Measurements from ENCODE around the gene ATG9B. TPM values are rescaled to one million over a fixed set of nuclear protein-coding genes. Genes with fewer than 3 reads are reported as not detected.
"Not testable (repeated sequence)": the region's sequence is repeated elsewhere in the genome, so short reads cannot be mapped to it uniquely, and the experiment has no call there.

ATG9B gene
- total RNA-seq, 2 experiments from 2014 or later = 6.8 to 7.4 TPM

DNA sequence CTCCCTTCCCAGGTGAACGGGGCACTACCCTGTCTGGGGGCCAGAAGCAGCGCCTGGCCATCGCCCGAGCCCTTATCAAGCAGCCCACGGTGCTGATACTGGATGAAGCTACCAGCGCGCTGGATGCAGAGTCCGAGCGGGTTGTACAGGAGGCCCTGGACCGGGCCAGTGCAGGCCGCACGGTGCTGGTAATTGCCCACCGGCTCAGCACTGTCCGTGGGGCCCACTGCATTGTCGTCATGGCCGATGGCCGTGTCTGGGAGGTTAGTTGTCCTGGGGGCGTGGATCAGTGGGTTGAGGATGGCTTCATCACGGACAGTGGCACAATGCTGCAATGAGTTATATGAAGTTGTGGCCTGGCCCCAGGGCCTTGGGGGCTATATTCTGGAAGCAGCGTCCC is 19.7 kb upstream of the ATG9B start:
- ATAC-seq (no peak), DNase-seq (no peak)
- Mint-ChIP-seq H3K9me3 (ENCODE audit: insufficient read depth) (no peaks in the 10 kb centered on the region), H3K27ac (no peak overlapping the region), H3K4me3 (no peak overlapping the region), H3K27me3 (ENCODE audit: low read depth) (no peaks in the 10 kb centered on the region), H3K36me3 (ENCODE audit: low read depth) (no peaks in the 10 kb centered on the region), H3K4me1 (ENCODE audit: low read depth) (peaks cover 12% of the 10 kb centered on the region)
- CTCF ChIA-PET = no interaction called here
- POLR2A ChIA-PET = no interaction called here

DNA sequence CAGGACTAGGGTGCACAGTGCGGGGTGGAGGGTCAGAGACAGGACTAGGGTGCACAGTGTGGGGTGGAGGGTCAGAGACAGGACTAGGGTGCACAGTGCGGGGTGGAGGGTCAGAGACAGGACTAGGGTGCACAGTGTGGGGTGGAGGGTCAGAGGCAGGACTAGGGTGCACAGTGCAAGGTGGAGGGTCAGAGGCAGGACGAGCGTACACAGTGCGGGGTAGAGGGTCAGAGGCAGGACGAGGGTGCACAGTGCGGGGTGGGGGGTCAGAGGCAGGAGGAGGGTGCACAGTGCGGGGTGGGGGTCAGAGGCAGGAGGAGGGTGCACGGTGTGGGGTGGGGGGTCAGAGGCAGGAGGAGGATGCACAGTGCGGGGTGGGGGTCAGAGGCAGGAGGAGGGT is 19.2 kb upstream of the ATG9B start:
- not testable (repeated sequence) for H3K36me3 Mint-ChIP-seq (ENCODE audit: low read depth)

DNA sequence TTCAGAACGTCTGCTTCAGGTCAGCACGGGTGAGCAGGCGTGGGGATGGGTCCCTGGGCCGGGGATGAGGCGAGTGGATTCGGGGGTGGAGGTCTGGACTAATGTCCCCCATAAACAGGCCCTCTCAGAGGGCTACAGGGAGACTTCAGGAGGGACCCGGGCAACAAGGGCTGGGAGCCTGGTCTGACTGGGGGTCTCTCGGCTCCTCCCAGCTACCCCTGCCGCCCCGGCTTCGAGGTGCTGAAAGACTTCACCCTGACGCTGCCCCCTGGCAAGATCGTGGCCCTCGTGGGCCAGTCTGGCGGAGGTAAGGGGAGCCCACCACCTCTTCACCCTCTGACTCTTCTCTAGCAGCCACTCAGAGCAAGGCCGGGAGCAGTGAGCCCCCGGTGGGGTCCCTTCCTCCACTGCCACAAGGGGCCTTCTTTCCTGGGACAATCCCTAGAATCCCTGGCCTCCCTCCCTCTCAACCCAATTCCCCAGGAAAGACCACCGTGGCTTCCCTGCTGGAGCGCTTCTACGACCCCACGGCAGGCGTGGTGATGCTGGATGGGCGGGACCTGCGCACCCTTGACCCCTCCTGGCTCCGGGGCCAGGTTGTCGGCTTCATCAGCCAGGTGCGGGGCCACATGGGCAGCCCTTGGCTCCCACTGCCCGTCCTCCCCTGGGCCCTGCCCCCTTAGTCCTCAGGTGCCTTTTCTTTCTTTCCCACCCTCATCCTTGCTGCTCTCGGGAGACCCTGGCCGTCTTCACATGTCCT is 16.5 kb upstream of the ATG9B start:
- ChIA-PET POLR2A (no interaction called here), CTCF (interaction anchor here (1.1 kb wide), 1 partner anchor 22 kb away, joined by 3 read pairs; no protein-coding TSS in a partner anchor)

More for the DNA sequence above, 19.2 kb upstream of the ATG9B start:
- ATAC-seq; DNase-seq; H3K4me3 Mint-ChIP-seq; H3K9me3 Mint-ChIP-seq (ENCODE audit: insufficient read depth); H3K27me3 Mint-ChIP-seq (ENCODE audit: low read depth); CTCF ChIA-PET; H3K27ac Mint-ChIP-seq; POLR2A ChIA-PET: not testable (repeated sequence)
- peaks cover 17% of the 10 kb centered on the region for H3K4me1 Mint-ChIP-seq (ENCODE audit: low read depth)

DNA sequence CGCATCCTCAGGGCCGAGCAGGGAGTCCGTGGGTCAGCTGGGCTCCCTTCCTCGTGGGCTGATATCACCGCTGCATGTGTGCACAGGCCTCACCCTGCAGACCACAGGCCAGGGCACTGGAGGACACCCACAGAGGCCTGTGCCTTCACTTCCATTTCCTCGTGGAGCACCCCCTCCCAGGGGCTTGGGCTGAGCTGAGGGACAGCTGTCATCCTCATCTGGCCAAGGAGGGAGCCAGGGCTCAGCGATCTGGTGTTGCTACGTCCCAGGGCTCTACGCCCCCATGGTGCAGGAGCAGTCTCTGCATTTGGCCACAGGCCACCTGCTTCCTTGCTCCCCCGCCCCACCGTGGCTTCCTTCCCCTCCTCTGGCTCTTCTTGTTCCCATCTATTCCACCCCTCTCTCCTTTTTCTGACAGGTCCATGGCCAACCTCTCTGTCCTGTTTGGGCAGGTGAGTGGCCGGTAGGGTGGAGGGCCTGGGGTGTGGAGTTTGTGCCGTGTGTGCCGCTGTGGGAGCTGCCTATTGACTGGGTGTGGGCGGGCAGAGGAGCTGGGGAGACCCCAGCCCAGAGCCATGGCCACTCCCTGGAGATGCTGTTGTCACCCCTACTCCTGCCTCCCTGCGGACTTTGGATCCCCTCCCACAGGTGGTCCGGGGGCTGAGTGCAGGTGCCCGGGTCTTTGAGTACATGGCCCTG is 15.7 kb upstream of the ATG9B start:
- ChIA-PET CTCF (interaction anchor here (1.0 kb wide), 1 partner anchor 22 kb away, joined by 3 read pairs; no protein-coding TSS in a partner anchor), POLR2A (no interaction called here)
- H3K36me3 Mint-ChIP-seq (ENCODE audit: low read depth) = peaks cover 10% of the 10 kb centered on the region
- H3K4me1 Mint-ChIP-seq (ENCODE audit: low read depth) = peaks cover 17% of the 10 kb centered on the region
- H3K9me3 Mint-ChIP-seq (ENCODE audit: insufficient read depth) = no peaks in the 10 kb centered on the region
- H3K4me3 Mint-ChIP-seq = no peak overlapping the region
- H3K27me3 Mint-ChIP-seq (ENCODE audit: low read depth) = no peaks in the 10 kb centered on the region
- no peak for ATAC-seq
- DNase-seq = no peak
- peak overlapping the region; percentile 39 for H3K27ac Mint-ChIP-seq

More for the DNA sequence above, 16.5 kb upstream of the ATG9B start:
- Mint-ChIP-seq H3K27ac (no peak overlapping the region), H3K9me3 (ENCODE audit: insufficient read depth) (no peaks in the 10 kb centered on the region), H3K4me1 (ENCODE audit: low read depth) (peaks cover 17% of the 10 kb centered on the region), H3K4me3 (no peak overlapping the region), H3K27me3 (ENCODE audit: low read depth) (no peaks in the 10 kb centered on the region), H3K36me3 (ENCODE audit: low read depth) (peaks cover 7% of the 10 kb centered on the region)
- ATAC-seq (no peak), DNase-seq (no peak)

DNA sequence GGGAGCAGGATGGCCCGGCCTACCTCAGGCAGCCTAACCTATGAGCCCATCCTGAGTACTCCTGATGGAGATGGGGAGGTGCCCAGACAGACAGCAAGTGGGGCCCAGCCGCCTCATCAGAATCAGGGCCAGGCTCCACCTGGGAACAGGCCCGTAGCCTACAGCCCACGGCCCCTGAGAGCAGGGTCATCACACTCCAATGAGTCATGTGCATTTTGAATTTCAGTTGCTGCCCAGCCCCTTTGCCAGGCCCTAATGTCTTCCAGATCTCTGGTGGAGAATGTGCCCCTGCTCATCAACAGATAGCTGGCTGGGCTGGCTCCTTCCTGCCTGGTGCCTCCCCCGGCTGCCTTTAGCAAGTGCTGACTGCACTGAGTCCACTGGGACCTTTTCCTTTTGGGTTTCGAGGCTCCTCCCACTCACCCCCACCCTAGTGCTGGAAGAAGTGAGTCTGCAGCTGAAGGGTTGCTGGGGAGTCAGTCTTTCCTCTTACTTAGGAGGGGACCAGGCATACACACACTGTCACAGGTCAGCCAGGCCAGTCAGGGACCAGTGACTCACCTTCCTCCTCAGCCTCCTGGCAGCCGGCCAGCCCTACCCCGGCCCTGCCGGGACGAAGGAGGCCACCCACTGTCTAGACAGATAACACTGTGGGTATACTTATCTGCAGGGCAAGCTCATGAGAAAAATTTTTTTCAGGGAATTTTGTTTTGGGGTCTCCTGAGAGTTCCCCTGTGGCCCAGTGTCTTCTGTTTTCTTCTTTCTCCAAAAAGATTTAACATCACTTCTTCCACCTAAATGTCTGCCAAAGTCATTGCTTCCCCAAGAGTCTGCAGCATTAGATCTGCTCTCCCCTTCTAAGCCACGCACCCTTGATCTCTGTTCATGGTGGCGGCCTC is 14.9 kb upstream of the ATG9B start:
- Mint-ChIP-seq H3K27me3 (ENCODE audit: low read depth) (no peaks in the 10 kb centered on the region), H3K4me1 (ENCODE audit: low read depth) (peaks cover 17% of the 10 kb centered on the region), H3K4me3 (no peak overlapping the region), H3K9me3 (ENCODE audit: insufficient read depth) (no peaks in the 10 kb centered on the region), H3K36me3 (ENCODE audit: low read depth) (peaks cover 10% of the 10 kb centered on the region), H3K27ac (peak overlapping the region; percentile 39)
- peak; percentile 53 for DNase-seq
- ChIA-PET POLR2A (no interaction called here), CTCF (interaction anchor here (0.9 to 1.0 kb wide), 3 partner anchors 11 to 77 kb away, joined by 3 to 4 read pairs (median 3); partner anchors contain the start of gene ABCB8)
- ATAC-seq = peak; percentile 67

DNA sequence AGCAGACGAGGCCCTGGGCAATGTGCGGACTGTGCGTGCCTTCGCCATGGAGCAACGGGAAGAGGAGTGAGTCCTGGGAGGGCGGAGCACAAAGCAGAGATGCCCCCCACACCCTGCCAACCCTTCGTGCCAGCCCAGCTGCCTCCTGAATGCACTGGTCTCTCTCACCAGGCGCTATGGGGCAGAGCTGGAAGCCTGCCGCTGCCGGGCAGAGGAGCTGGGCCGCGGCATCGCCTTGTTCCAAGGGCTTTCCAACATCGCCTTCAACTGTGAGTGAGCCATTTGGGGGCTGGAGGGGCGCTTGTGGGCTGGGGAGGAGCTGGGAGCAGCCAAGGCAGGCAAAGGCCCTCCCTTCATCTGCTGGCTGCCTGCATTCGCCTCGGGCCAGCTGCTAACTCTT is 11.6 kb upstream of the ATG9B start:
- Mint-ChIP-seq H3K36me3 (ENCODE audit: low read depth) (peaks cover 18% of the 10 kb centered on the region), H3K4me1 (ENCODE audit: low read depth) (peaks cover 17% of the 10 kb centered on the region), H3K27me3 (ENCODE audit: low read depth) (no peaks in the 10 kb centered on the region), H3K4me3 (no peak overlapping the region), H3K9me3 (ENCODE audit: insufficient read depth) (no peaks in the 10 kb centered on the region), H3K27ac (no peak overlapping the region)
- ATAC-seq (no peak), DNase-seq (no peak)
- CTCF ChIA-PET = no interaction called here
- POLR2A ChIA-PET = no interaction called here

DNA sequence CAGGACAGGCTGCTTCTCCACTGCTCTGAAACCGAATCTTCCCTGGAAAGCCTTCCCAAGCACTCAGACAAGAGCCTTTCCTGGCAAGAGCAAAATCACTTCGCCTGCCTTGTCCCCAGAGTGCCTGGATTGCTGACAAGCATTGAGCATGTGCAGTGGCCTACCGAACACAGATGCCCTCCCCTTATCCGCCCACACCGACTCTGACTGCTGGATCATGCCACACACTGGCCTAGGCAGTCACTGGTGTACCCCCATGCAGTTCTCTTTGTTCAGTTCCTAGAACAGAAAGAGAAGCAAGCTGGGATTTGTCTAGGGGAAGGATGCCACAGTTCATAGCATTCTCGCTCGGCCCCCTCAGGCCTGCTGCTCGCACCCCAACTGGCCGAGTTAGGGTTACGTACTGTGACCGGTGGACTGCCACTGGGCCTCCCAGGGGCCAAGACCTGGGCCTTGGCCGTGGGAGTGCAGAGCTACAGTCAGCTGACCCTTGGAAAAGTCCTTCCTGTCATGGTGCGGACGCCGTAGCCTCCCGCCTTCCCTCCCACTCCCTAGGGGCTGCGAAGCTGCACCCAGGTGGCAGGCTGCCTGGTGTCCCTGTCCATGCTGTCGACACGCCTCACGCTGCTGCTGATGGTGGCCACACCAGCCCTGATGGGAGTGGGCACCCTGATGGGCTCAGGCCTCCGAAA is 10.9 kb upstream of the ATG9B start:
- POLR2A ChIA-PET = no interaction called here
- CTCF ChIA-PET = no interaction called here
- no peak overlapping the region for H3K27ac Mint-ChIP-seq

DNA sequence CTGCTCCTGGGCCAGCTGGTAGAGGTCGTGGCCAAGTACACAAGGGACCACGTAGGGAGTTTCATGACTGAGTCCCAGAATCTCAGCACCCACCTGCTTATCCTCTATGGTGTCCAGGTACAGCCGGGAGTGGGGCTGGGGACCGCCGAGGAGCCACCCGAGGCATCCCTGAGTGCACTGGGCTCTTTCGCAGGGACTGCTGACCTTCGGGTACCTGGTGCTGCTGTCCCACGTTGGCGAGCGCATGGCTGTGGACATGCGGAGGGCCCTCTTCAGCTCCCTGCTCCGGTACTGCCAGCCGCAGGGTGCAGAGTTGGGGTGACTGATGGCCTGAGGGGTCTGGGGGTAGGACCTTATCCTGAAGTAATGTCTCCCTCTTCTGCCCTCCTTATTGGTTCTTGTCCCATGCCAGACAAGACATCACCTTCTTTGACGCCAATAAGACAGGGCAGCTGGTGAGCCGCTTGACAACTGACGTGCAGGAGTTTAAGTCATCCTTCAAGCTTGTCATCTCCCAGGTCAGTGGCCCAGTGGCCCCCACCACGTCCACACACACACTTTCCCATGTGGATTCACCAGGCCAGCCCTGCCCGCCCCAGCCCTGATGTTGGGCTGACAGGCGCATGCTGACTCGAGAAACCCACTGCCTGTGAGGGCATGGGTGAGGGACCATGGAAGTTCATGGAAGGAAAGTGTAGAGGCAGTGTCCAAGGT is 10.2 kb upstream of the ATG9B start:
- no peaks in the 10 kb centered on the region for H3K9me3 Mint-ChIP-seq (ENCODE audit: insufficient read depth)
- no peak overlapping the region for H3K27ac Mint-ChIP-seq
- H3K4me3 Mint-ChIP-seq = no peak overlapping the region
- H3K27me3 Mint-ChIP-seq (ENCODE audit: low read depth) = no peaks in the 10 kb centered on the region
- ChIA-PET POLR2A (no interaction called here), CTCF (no interaction called here)
- H3K4me1 Mint-ChIP-seq (ENCODE audit: low read depth) = peaks cover 13% of the 10 kb centered on the region
- peaks cover 18% of the 10 kb centered on the region for H3K36me3 Mint-ChIP-seq (ENCODE audit: low read depth)
- DNase-seq (no peak), ATAC-seq (no peak)

More for the DNA sequence above, 10.9 kb upstream of the ATG9B start:
- Mint-ChIP-seq H3K36me3 (ENCODE audit: low read depth) (peaks cover 18% of the 10 kb centered on the region), H3K27me3 (ENCODE audit: low read depth) (no peaks in the 10 kb centered on the region), H3K9me3 (ENCODE audit: insufficient read depth) (no peaks in the 10 kb centered on the region), H3K4me1 (ENCODE audit: low read depth) (peaks cover 17% of the 10 kb centered on the region), H3K4me3 (no peak overlapping the region)
- no peak for DNase-seq
- no peak for ATAC-seq

DNA sequence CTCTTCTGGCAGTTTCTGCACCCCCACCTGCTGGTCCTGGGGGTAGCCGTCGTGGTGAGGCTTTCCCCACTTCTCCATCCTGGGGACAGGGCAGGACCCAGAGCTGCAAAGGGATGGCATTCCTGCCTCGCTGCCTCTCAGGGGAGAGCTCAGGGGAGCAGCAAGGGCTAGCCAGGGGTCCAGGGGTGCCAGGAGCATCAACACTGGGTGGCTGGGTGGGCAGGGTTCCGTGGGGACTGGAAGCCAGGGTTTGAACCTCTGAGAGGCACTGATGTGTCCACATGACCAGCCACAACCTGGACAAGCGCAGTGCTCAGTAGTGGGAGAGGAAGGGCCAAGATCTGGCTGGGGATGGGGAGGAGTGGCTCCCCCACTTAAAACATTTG is 9.6 kb upstream of the ATG9B start:
- ChIA-PET CTCF (no interaction called here), POLR2A (no interaction called here)
- Mint-ChIP-seq H3K4me1 (ENCODE audit: low read depth) (peaks cover 11% of the 10 kb centered on the region), H3K27me3 (ENCODE audit: low read depth) (no peaks in the 10 kb centered on the region), H3K9me3 (ENCODE audit: insufficient read depth) (no peaks in the 10 kb centered on the region), H3K36me3 (ENCODE audit: low read depth) (peaks cover 19% of the 10 kb centered on the region), H3K27ac (no peak overlapping the region), H3K4me3 (no peak overlapping the region)
- ATAC-seq (no peak), DNase-seq (no peak)

DNA sequence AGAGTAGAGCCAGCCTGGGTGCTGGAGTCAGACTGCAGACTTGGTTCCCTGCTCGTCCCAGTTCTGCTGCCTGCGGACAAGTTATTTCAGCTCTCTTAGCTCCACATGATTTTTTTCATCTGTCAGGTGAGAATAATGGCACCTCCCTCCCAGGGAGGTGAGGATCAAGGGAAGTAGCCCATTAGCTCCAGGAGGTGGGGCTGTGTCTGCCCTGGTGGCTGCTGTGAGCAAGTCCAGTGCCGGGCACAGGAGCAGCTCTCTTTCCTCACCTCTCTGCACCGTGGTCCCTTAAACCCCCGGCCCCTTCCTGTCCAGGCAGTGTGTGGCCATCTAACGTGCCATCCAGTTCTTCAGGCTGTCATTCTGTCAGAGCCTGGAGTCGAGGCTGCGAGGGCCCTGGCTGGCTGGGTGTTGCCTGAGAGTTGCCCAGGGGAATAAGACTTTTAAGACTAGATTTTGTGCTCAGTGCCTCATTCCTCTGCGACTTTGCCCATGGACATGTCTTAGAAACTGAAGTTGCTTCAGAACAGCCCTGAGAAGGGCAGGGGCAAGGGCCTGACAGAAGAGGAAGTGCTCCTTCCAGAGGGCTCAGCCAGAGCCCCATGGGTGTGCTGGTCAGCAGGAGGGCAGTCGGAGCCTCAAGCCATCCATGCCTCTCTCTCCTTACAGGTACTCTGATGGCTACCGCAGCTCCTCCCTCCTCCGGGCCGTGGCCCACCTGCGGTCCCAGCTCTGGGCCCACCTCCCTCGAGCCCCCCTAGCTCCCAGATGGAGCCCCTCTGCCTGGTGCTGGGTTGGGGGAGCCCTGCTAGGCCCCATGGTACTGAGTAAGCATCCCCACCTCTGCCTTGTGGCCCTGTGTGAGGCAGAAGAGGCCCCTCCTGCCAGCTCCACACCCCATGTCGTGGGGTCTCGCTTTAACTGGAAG is 8.9 kb upstream of the ATG9B start:
- POLR2A ChIA-PET = interaction anchor here (1.0 kb wide), 1 partner anchor 47 kb away, joined by 3 read pairs; the partner anchor contains the start of gene FASTK
- H3K4me3 Mint-ChIP-seq = no peak overlapping the region
- no peaks in the 10 kb centered on the region for H3K27me3 Mint-ChIP-seq (ENCODE audit: low read depth)
- peaks cover 11% of the 10 kb centered on the region for H3K4me1 Mint-ChIP-seq (ENCODE audit: low read depth)
- no peak for DNase-seq
- CTCF ChIA-PET = interaction anchor here (0.6 to 1.2 kb wide), 2 partner anchors 14 to 78 kb away, joined by 3 read pairs; no protein-coding TSS in a partner anchor
- H3K27ac Mint-ChIP-seq = no peak overlapping the region
- ATAC-seq = no peak
- no peaks in the 10 kb centered on the region for H3K9me3 Mint-ChIP-seq (ENCODE audit: insufficient read depth)
- H3K36me3 Mint-ChIP-seq (ENCODE audit: low read depth) = peaks cover 22% of the 10 kb centered on the region
